CD14-positive monocyte (primary cell): ENCODE results near the gene RNF213. TPM values are rescaled to one million over a fixed set of nuclear protein-coding genes. Genes with fewer than 3 reads are reported as not detected.

Experiments
- DNase-seq, 3 donors: peaks; one replicate each; pipeline ENCODE4 v3.0.0-alpha.2; 2011 to 2022
- H2AFZ ChIP-seq: 2 replicates; pipeline ENCODE4 v1.6.0; 2012; ENCODE audit warnings: mild to moderate bottlenecking, low read depth, low read length, inconsistent platforms; ENCODE audit not compliant: insufficient read depth, poor library complexity, severe bottlenecking
- H3K27ac ChIP-seq, 2 donors: 1 replicate in 1 of 2; 2 replicates in 1 of 2; pipeline ENCODE4 v1.5.1; 2012 to 2013; ENCODE audit warnings: low read length in 2 of 2, control low read depth in 1 of 2, inconsistent platforms in 1 of 2, low read depth in 1 of 2, mild to moderate bottlenecking in 1 of 2
- H3K27me3 ChIP-seq, 2 donors: one replicate each; pipeline versions ENCODE4 v1.6.0 to v1.6.1; 2011 to 2013; ENCODE audit warnings: low read length in 2 of 2; ENCODE audit not compliant: control insufficient read depth in 2 of 2, insufficient read depth in 2 of 2
- H3K36me3 ChIP-seq, 2 donors: replicated peaks in 1 of 2; 1 replicate in 1 of 2; 2 replicates in 1 of 2; pipeline versions ENCODE4 v1.5.1 to v1.6.1; 2012 to 2013; ENCODE audit warnings: low read length in 2 of 2, control low read depth in 1 of 2, inconsistent platforms in 1 of 2, mild to moderate bottlenecking in 1 of 2; ENCODE audit not compliant: insufficient read depth in 2 of 2, control insufficient read depth in 1 of 2
- H3K4me1 ChIP-seq, 2 donors: 1 replicate in 1 of 2; 2 replicates in 1 of 2; pipeline versions ENCODE4 v1.5.1 to v1.6.1; 2012 to 2013; ENCODE audit warnings: low read length in 2 of 2, control low read depth in 1 of 2, inconsistent platforms in 1 of 2, mild to moderate bottlenecking in 1 of 2, moderate library complexity in 1 of 2; ENCODE audit not compliant: insufficient read depth in 2 of 2, control insufficient read depth in 1 of 2
- H3K4me2 ChIP-seq: replicated peaks from 2 replicates; pipeline ENCODE3; 2012; ENCODE audit warnings: low read length, moderate library complexity, mild to moderate bottlenecking; ENCODE audit not compliant: poor library complexity, severe bottlenecking; ENCODE audit errors: extremely low read depth
- H3K4me3 ChIP-seq, 3 experiments: fragments of 200-600 bp in 1 of 3; sonication (generic) in 1 of 3; replicated peaks in 1 of 3; 1 replicate in 2 of 3; 2 replicates in 1 of 3; pipeline ENCODE4 v1.5.1; 2011 to 2013; ENCODE audit warnings: low read length in 3 of 3, mild to moderate bottlenecking in 3 of 3, control low read depth in 2 of 3, low read depth in 2 of 3, inconsistent platforms in 1 of 3, moderate library complexity in 1 of 3
- H3K79me2 ChIP-seq: 2 replicates; pipeline ENCODE4 v1.6.0; 2012; ENCODE audit warnings: mild to moderate bottlenecking, control low read depth, inconsistent platforms, low read length, moderate library complexity; ENCODE audit not compliant: insufficient read depth
- H3K9ac ChIP-seq: 2 replicates; pipeline ENCODE4 v1.6.0; 2017; ENCODE audit warnings: low read length, mild to moderate bottlenecking; ENCODE audit not compliant: insufficient read depth, poor library complexity, severe bottlenecking
- H3K9me3 ChIP-seq, 2 donors: replicated peaks in 1 of 2; 1 replicate in 1 of 2; 2 replicates in 1 of 2; pipeline versions ENCODE4 v1.5.1 to v1.6.1; 2012 to 2013; ENCODE audit warnings: low read length in 2 of 2, control low read depth in 1 of 2; ENCODE audit not compliant: control insufficient read depth in 1 of 2, insufficient read depth in 1 of 2
- H4K20me1 ChIP-seq: 2 replicates; pipeline ENCODE4 v1.6.0; 2012; ENCODE audit warnings: mild to moderate bottlenecking, low read length, control low read depth, moderate library complexity; ENCODE audit not compliant: insufficient read depth
- H3K27ac Mint-ChIP-seq, 7 donors: one replicate each; pipeline ENCODE4 v1.8.0; 2020; ENCODE audit warnings: mild to moderate bottlenecking in 7 of 7, mixed read lengths in 7 of 7, moderate library complexity in 6 of 7, inconsistent platforms in 2 of 7
- H3K27me3 Mint-ChIP-seq, 3 donors: one replicate each; pipeline ENCODE4 v1.8.0; 2021 to 2022; ENCODE audit warnings: low read depth in 3 of 3, mild to moderate bottlenecking in 3 of 3, mixed read lengths in 3 of 3, moderate library complexity in 3 of 3, inconsistent platforms in 1 of 3
- H3K36me3 Mint-ChIP-seq, 2 donors: one replicate each; pipeline ENCODE4 v1.8.0; 2020; ENCODE audit warnings: mixed read lengths in 2 of 2, inconsistent platforms in 1 of 2, mild to moderate bottlenecking in 1 of 2
- H3K4me1 Mint-ChIP-seq: one replicate; pipeline ENCODE4 v1.8.0; 2020; ENCODE audit warnings: mild to moderate bottlenecking, mixed read lengths
- H3K4me3 Mint-ChIP-seq, 2 donors: one replicate each; pipeline ENCODE4 v1.8.0; 2020; ENCODE audit warnings: mild to moderate bottlenecking in 2 of 2, mixed read lengths in 2 of 2, moderate library complexity in 1 of 2
- H3K9me3 Mint-ChIP-seq, 7 donors: one replicate each; pipeline ENCODE4 v1.8.0; 2020 to 2022; ENCODE audit warnings: mixed read lengths in 7 of 7, mild to moderate bottlenecking in 6 of 7, moderate library complexity in 6 of 7, inconsistent platforms in 2 of 7
- WGBS: methylation state at CpG from one replicate; pipeline ENCODE4 v1.1.5; 2013; ENCODE audit warnings: missing lambda C conversion rate; ENCODE audit not compliant: insufficient coverage; 5-methylcytosine and 5-hydroxymethylcytosine counted together
- intact Hi-C, 2 donors: fragments of 100-400 bp; cut with micrococcal nuclease; formaldehyde crosslinking; loops; one replicate each; pipeline versions ENCODE4 v1.15.0 to v1.15.1; 2023
- polyA plus RNA-seq, 3 donors: library from polyadenylated mRNA; depleted of rRNA in 1 of 3; unstranded in 2 of 3; stranded (reverse) in 1 of 3; fragments of 300-500 nt in 2 of 3; fragments of >200 nt in 1 of 3; fragmentation: Illumina TruSeq in 2 of 3; gene quantifications; 1 replicate in 2 of 3; 2 replicates in 1 of 3; pipeline ENCODE4 v1.2.3, GENCODE V29; 2012 to 2021
- TF ChIP-seq, protein P1 (sequence below): fragments of 200-600 bp; IDR thresholded peaks from one replicate; pipeline ENCODE4 v1.8.0; 2022; ENCODE audit warnings: antibody characterized with exemption, mild to moderate bottlenecking

Gene RNF213
- polyA plus RNA-seq, 3 donors = 10.3 to 196 (median 18.1) TPM

DNA sequence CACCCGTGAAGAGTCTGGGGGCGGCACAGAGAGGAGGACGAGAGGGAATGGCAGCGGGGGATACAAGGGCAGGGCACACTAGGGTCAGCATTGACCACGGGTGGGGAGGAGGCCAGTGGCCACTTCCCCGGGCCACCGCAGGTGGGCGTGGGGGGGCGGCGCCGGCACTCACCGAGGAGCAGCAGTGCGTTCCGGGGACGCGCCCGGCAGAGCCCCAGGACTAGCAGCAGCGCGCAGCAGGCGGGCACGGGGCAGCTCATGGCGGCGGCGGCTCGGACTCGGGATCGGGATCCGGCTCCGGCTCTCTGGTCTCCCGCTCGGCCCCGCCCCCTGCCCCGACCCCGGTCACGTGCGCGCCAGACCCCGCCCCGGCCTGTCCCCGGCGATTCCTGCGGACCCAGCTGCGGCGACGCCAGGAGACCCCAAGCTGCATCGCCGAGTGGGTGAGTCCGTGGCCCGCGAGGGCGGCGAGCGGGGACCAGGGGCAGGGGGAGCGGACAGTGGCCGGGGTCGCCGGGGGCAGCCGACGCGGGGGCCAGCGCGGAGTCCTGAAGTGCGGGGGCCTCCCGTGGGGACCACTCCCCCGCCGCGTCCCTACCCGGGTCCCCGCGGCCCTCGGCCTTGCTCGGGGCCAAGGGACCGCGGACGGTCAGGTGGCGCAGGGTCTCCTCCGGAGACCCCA lies 40.5 kb upstream of the RNF213 start, which contains the start of the genes SGSH and SLC26A11:
Gene SGSH, minus strand, starts transcription at position 280 of the 682 bp plus-strand sequence. Its CDS starts 20 bp downstream, at position 260.
Gene SLC26A11, plus strand, starts transcription at position 374 of the 682 bp plus-strand sequence. CDS start 1,134 bp downstream, outside the sequence.
- Histone ChIP-seq H3K4me3 (peak within 1 kb of the TSS; percentile 58 to 95 (median 86)), H3K27me3 (peaks cover 3 to 25% of the 10 kb centered on the region in 2 donors), H3K4me1 (peaks cover 19 to 34% of the 10 kb centered on the region in 2 donors), H4K20me1 (peaks cover 37% of the 10 kb centered on the region), H3K36me3 (peaks cover 29 to 34% of the 10 kb centered on the region in 2 donors), H3K9ac (peak within 1 kb of the TSS; percentile 100), H3K9me3 (no peaks in the 10 kb centered on the region), H3K27ac (peak within 1 kb of the TSS; percentile 99), H3K79me2 (peaks cover 28% of the 10 kb centered on the region), H3K4me2 (peak within 1 kb of the TSS; percentile 92), H2AFZ (peak within 1 kb of the TSS; percentile 70)
- DNase-seq = peak; percentile 54 to 65 (median 62)
- intact Hi-C loops = loop anchor here (2.0 to 5.0 kb wide), 2 partner anchors 13 to 42 kb away; partner anchors contain the start of gene RNF213 (in 2 of the 2)
- peaks cover 34 to 69% (median 46%) of the 10 kb centered on the region in 3 donors for H3K27me3 Mint-ChIP-seq
- TF ChIP-seq, protein P1, sequence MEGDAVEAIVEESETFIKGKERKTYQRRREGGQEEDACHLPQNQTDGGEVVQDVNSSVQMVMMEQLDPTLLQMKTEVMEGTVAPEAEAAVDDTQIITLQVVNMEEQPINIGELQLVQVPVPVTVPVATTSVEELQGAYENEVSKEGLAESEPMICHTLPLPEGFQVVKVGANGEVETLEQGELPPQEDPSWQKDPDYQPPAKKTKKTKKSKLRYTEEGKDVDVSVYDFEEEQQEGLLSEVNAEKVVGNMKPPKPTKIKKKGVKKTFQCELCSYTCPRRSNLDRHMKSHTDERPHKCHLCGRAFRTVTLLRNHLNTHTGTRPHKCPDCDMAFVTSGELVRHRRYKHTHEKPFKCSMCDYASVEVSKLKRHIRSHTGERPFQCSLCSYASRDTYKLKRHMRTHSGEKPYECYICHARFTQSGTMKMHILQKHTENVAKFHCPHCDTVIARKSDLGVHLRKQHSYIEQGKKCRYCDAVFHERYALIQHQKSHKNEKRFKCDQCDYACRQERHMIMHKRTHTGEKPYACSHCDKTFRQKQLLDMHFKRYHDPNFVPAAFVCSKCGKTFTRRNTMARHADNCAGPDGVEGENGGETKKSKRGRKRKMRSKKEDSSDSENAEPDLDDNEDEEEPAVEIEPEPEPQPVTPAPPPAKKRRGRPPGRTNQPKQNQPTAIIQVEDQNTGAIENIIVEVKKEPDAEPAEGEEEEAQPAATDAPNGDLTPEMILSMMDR = no peak
- peaks cover 47 to 51% of the 10 kb centered on the region in 2 donors for H3K36me3 Mint-ChIP-seq
- H3K4me1 Mint-ChIP-seq = peaks cover 29% of the 10 kb centered on the region
- H3K4me3 Mint-ChIP-seq = peak within 1 kb of the TSS; percentile 91 to 93
- 2% methylated on average over 77 of the region's 77 CpGs for WGBS
- peaks cover 0 to 11% (median 2%) of the 10 kb centered on the region in 7 donors for H3K9me3 Mint-ChIP-seq
- H3K27ac Mint-ChIP-seq = peak within 1 kb of the TSS; percentile 93 to 99 (median 97)

DNA sequence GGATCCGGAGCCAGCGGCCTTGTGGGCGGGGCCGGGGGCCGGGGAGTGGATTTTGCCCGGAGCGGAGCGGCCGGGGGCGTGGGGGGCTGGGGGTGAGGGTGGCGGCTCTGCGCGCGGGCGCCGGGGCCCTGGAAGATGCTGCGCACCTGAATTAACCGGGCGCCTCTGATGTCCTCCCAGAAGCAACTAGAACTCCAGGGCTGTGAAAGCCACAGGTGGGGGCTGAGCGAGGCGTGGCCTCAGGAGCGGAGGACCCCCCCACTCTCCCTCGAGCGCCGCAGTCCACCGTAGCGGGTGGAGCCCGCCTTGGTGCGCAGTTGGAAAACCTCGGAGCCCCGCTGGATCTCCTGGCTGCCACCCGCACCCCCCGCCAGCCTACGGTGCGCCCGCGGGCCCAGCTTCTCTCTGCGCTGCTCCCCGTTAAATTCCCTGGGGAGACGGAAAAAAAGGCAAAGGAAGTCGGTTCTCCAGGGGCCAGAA lies 39.9 kb upstream of the RNF213 start:
- Histone ChIP-seq H3K9ac (peak overlapping the region; percentile 100), H3K4me3 (peak overlapping the region; percentile 58 to 95 (median 86)), H3K9me3 (no peaks in the 10 kb centered on the region), H2AFZ (peak overlapping the region; percentile 70), H4K20me1 (peaks cover 35% of the 10 kb centered on the region), H3K4me2 (peak overlapping the region; percentile 92), H3K27me3 (peaks cover 3 to 28% of the 10 kb centered on the region in 2 donors), H3K79me2 (peaks cover 28% of the 10 kb centered on the region), H3K36me3 (peaks cover 25 to 29% of the 10 kb centered on the region in 2 donors), H3K4me1 (peaks cover 19 to 33% of the 10 kb centered on the region in 2 donors), H3K27ac (no peak overlapping the region)
- TF ChIP-seq, protein P1 = no peak
- Mint-ChIP-seq H3K36me3 (peaks cover 42 to 46% of the 10 kb centered on the region in 2 donors), H3K4me1 (peaks cover 27% of the 10 kb centered on the region), H3K27ac (peak overlapping the region in 3 of 7 donors; percentile 45 to 80 (median 75)), H3K27me3 (peaks cover 34 to 71% (median 46%) of the 10 kb centered on the region in 3 donors), H3K4me3 (peak overlapping the region; percentile 79 to 87), H3K9me3 (peaks cover 0 to 9% (median 2%) of the 10 kb centered on the region in 7 donors)
- WGBS = 24% methylated on average over 21 of the region's 41 CpGs
- DNase-seq = no peak
- intact Hi-C loops = loop anchor here (2.0 to 5.0 kb wide), 2 partner anchors 14 to 42 kb away; partner anchors contain the start of gene RNF213 (in 2 of the 2)
